Neutrophil (primary cell): ENCODE measurements around the gene AKNAD1.

Experiments used
- H3K27ac ChIP-seq: fragments of 200-600 bp; sonication (generic); 2 replicates; pipeline ENCODE4 v1.5.1; 2016; ENCODE audit warnings: mild to moderate bottlenecking, moderate library complexity
- H3K27me3 ChIP-seq: fragments of 200-600 bp; sonication (generic); 2 replicates; pipeline ENCODE4 v1.6.0; 2016; ENCODE audit warnings: mild to moderate bottlenecking
- H3K36me3 ChIP-seq: fragments of 200-600 bp; sonication (generic); 2 replicates; pipeline ENCODE4 v1.5.1; 2017
- H3K4me1 ChIP-seq, 2 experiments: fragments of 200-600 bp in 1 of 2; sonication (generic) in 1 of 2; 1 replicate in 1 of 2; 2 replicates in 1 of 2; pipeline versions ENCODE4 v1.5.1 to v1.6.1; 2013 to 2016; ENCODE audit warnings: low read depth in 1 of 2, low read length in 1 of 2, mild to moderate bottlenecking in 1 of 2, moderate library complexity in 1 of 2; ENCODE audit not compliant: control insufficient read depth in 1 of 2, insufficient read depth in 1 of 2
- H3K4me3 ChIP-seq, 2 experiments: fragments of 200-600 bp in 1 of 2; sonication (generic) in 1 of 2; 1 replicate in 1 of 2; 2 replicates in 1 of 2; pipeline ENCODE4 v1.5.1; 2013 to 2016; ENCODE audit warnings: low read depth in 1 of 2, low read length in 1 of 2, mild to moderate bottlenecking in 1 of 2, moderate library complexity in 1 of 2
- H3K9me3 ChIP-seq: fragments of 200-600 bp; sonication (generic); 2 replicates; pipeline ENCODE4 v1.5.1; 2016
- TF ChIP-seq, protein P1 (sequence below): fragments of 200-600 bp; sonication (generic); IDR thresholded peaks from 2 replicates; pipeline ENCODE4 v1.5.1; 2016; ENCODE audit warnings: antibody characterized with exemption

The AKNAD1 gene

GRCh38 chr1:108832929-108833328 is 24.0 kb downstream of the AKNAD1 start:
- H3K4me1 ChIP-seq, result peaks cover 6 to 16% of the 10 kb centered on the region in 2 experiments
- no peaks in the 10 kb centered on the region for H3K27me3 ChIP-seq
- H3K9me3 ChIP-seq, result no peaks in the 10 kb centered on the region
- H3K4me3 ChIP-seq, result no peak overlapping the region
- no peaks in the 10 kb centered on the region for H3K36me3 ChIP-seq
- TF ChIP-seq, protein P1, sequence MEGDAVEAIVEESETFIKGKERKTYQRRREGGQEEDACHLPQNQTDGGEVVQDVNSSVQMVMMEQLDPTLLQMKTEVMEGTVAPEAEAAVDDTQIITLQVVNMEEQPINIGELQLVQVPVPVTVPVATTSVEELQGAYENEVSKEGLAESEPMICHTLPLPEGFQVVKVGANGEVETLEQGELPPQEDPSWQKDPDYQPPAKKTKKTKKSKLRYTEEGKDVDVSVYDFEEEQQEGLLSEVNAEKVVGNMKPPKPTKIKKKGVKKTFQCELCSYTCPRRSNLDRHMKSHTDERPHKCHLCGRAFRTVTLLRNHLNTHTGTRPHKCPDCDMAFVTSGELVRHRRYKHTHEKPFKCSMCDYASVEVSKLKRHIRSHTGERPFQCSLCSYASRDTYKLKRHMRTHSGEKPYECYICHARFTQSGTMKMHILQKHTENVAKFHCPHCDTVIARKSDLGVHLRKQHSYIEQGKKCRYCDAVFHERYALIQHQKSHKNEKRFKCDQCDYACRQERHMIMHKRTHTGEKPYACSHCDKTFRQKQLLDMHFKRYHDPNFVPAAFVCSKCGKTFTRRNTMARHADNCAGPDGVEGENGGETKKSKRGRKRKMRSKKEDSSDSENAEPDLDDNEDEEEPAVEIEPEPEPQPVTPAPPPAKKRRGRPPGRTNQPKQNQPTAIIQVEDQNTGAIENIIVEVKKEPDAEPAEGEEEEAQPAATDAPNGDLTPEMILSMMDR, result no peak
- no peak overlapping the region for H3K27ac ChIP-seq

- Histone ChIP-seq H3K9me3 (no peaks in the 10 kb centered on the region), H3K4me1 (peaks cover 6 to 16% of the 10 kb centered on the region in 2 experiments), H3K4me3 (no peak overlapping the region), H3K27me3 (no peaks in the 10 kb centered on the region), H3K27ac (no peak overlapping the region), H3K36me3 (no peaks in the 10 kb centered on the region)
- TF ChIP-seq, protein P1, result no peak
Measured at GRCh38 chr1:108831225-108831624, 25.7 kb downstream of the AKNAD1 start.

DNA sequence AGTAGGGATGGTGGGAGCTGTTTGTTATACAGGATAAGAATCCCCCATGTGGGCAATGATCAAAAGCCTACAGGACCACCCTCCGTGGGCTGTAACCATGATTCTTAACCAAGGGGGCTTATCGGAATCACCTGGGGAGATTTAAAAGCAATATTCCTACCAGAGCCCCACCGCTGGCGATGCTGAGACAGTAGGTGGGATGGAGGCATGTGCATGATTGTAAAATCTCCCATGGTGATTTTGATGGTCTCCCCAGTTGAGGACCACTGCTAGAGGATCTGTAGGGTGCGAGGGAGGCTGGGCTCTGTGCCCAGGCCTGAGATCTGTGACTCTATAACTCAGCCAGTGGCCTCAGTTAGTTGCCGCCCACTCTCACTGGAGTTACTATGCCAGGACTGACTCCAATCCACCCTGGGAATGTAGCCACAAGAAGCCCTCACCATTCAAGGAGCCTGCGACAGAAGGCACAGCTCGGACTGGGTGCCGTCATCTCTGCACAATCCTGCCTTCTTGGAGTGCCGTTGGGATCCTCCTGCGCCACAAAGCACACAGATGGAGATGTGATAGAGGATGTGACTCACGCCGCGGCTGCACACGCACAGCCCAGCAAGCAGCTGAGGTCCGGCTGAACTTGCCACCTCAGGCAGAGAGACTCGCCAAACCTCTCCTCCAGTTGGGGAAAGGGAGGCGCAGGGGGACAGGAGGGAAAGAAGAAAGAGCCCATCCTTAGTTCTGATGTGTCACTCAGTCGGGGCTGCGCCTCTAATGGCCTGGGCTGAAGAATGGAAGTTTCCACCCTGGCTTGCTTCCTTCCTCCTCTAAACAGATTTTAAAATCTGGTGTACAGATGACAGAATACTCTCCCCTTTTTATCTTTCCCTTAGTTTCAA is 26.5 kb downstream of the AKNAD1 start:
- Histone ChIP-seq H3K9me3 (no peaks in the 10 kb centered on the region), H3K36me3 (no peaks in the 10 kb centered on the region), H3K4me1 (peaks cover 6 to 16% of the 10 kb centered on the region in 2 experiments), H3K27ac (no peak overlapping the region), H3K4me3 (no peak overlapping the region), H3K27me3 (no peaks in the 10 kb centered on the region)
- TF ChIP-seq, protein P1, result no peak

- no peaks in the 10 kb centered on the region for H3K9me3 ChIP-seq
- no peaks in the 10 kb centered on the region for H3K27me3 ChIP-seq
- H3K4me1 ChIP-seq, result peaks cover 6 to 16% of the 10 kb centered on the region in 2 experiments
- H3K36me3 ChIP-seq, result no peaks in the 10 kb centered on the region
- no peak overlapping the region for H3K27ac ChIP-seq
- H3K4me3 ChIP-seq, result no peak overlapping the region
- TF ChIP-seq, protein P1, result no peak
Measured at GRCh38 chr1:108829498-108829916, 27.4 kb downstream of the AKNAD1 start.

DNA sequence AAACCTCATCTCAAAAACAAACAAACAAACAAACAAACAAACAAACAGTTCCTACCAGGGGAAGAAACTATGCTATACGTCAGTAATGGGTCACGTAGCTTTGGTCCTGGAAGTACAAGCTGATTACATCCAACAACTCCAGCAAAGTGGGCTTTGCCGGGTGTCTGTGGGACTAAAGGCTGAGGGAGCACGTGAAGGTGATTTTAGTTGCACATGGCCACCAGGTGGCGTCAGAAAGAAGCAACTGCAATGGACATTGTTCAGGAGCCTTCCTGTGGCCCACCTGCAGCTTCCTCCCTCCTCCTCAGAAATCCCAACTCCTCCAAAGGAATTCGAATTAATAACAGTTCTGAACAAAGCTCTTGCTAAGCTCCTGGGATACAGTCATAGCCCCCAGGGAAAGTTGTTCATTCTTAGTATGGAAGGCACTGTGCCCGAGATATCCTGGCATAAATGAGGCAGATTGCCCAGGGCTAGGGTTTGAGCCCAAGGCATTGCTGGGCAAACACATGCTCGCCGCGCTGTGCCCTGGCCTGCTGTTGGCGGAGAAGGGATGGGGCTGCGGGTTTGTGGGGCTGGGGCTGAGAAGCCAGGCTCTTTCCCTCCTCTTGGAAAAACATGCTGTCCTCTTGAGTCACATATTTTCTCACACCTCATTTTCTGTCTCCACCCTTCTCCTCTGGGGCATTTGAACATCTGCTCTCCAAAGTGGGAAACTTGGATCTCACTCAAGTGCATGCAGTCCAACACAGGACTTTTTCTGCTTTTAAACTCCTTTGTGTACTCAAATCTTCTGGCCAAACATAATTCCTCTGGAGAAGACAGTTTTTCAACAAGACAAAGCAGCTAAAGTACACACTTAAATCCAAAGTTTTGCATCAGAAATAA is 28.6 kb downstream of the AKNAD1 start:
- H3K27ac ChIP-seq, result no peak overlapping the region
- TF ChIP-seq, protein P1, result peak; percentile 52
- H3K4me1 ChIP-seq, result peaks cover 6 to 16% of the 10 kb centered on the region in 2 experiments
- no peak overlapping the region for H3K4me3 ChIP-seq
- no peaks in the 10 kb centered on the region for H3K36me3 ChIP-seq
- H3K9me3 ChIP-seq, result no peaks in the 10 kb centered on the region
- no peaks in the 10 kb centered on the region for H3K27me3 ChIP-seq
